ENCODE results near the gene CCR7.
"Not testable (repeated sequence)": the region's sequence is repeated elsewhere in the genome, so short reads cannot be mapped to it uniquely, and the experiment has no call there.

CCR7 gene

DNA sequence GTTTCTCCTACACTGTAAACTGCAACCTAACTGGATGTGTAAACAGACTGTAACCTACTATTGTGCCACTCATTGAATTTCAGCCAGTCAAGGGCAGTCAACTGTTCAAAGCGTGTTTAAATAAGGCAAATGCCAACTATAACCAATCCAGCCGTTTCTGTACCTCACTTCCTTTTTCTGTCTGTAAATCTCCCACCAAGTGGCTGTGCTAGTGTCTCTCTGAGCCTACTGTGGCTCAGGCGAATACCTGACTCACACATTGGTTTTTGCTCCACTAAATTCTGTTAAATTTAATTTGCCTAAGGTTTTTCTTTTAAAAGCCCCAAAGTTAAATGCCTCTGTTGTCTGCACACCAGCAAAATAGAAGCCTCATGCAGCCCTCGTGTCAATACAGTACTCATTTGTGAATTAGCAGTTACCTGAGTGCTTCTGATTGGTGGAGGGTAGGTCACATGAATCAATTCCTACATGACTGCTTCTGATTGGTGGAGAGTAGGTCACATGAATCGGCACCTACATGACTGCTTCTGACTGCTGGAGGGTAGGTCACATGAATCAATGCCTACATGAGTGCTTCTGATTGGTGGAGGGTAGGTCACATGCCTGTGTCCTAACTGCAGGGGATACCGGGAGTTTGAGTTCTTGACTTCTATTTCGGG lies 31.1 kb upstream of the CCR7 start:
- no peak for DNase-seq

GRCh38 chr17:40590742-40591141 lies 25.5 kb upstream of the CCR7 start:
- no peak for DNase-seq

- DNase-seq: no peak
Observed at GRCh38 chr17:40588552-40588951, 23.3 kb upstream of the CCR7 start.

- not testable (repeated sequence) for DNase-seq
Observed at GRCh38 chr17:40586264-40586663, 21.0 kb upstream of the CCR7 start.

- not testable (repeated sequence) for DNase-seq
Observed at GRCh38 chr17:40584950-40585349, 19.7 kb upstream of the CCR7 start.

- DNase-seq: peak; percentile 66
Observed at GRCh38 chr17:40582328-40582901, 17.1 kb upstream of the CCR7 start.

GRCh38 chr17:40580140-40580539 lies 14.9 kb upstream of the CCR7 start:
- DNase-seq: no peak

DNA sequence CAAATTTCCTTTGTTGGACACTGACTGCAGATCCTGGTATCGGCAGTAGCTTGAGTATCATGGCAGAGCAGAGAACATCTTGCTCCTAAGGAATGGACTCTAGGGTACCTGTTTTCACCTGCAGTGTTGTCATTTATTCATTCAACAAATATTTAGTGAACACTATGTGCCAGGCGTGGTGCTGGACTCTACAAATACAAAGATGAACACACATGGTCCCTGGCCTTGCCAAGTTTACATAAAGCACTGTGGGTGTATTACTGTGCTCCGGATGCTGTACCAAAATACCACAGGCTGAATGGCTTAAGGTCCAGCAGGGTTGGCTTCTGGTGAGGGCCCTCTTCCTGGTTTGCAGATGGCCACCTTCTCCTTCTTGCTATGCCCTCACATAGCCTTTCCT lies 14.2 kb upstream of the CCR7 start:
- no peak for DNase-seq

- DNase-seq: no peak
Observed at GRCh38 chr17:40577611-40578065, 12.4 kb upstream of the CCR7 start.

DNA sequence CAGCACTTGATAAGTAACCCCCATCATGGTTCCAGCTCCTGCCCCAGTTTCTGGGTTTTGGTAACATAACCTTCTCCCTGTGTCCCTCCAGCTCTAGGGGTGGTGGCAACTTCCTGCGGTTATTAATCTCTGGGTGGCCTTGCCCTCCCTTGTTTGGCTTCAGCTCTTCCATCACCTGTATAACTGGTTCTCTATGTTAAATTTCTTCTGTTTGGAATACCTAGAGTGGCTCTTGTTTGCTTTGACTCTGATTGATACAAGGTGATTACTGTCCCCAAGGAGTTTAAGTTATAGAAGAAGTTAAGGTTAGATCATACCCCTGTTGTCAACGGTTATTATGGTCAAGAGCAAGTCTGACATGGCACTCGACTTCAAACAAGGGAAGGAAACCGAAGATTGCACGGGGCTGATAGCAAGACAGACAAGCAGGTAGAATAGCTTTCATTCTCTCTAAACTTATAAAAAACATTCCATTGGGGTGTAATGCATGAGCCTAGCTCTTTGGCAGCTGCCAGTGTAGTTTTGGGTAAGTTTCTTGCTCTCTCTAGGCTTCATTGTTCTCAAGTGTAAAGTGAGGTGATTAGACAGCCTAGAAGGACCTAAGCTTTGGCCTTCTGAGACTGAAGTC lies 11.0 kb upstream of the CCR7 start:
- no peak for DNase-seq

- DNase-seq: no peak
Observed at GRCh38 chr17:40574292-40574691, 9.0 kb upstream of the CCR7 start.

DNA sequence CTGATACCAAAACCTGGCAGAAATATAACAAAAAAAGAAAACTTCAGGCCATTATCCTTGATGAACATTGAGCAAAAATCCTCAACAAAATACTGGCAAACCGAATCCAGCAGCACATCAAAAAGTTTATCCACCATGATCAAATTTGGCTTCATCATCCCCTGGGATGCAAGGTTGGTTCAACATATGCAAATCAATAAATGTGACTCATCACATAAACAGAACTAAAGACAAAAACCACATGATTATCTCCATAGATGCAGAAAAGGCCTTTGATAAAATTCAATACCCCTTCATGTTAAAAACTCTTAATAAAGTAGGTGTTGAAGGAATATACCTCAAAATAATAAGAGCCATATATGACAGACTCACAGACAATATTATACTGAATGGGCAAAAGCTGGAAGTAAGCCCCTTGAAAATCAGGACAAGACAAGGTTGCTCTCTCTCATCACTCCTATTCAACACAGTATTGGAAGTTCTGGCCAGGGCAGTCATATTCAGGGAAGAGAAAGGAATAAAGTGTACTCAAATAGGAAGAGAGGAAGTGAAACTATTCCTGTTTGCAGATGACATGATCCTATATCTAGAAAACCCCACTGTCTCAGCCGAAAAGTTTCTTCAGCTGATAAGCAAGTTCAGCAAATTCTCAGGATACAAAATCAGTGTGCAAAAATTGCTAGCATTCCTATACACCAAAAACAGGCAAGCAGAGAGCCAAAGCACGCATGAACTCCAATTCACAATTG lies 7.1 kb upstream of the CCR7 start:
- not testable (repeated sequence) for DNase-seq

DNA sequence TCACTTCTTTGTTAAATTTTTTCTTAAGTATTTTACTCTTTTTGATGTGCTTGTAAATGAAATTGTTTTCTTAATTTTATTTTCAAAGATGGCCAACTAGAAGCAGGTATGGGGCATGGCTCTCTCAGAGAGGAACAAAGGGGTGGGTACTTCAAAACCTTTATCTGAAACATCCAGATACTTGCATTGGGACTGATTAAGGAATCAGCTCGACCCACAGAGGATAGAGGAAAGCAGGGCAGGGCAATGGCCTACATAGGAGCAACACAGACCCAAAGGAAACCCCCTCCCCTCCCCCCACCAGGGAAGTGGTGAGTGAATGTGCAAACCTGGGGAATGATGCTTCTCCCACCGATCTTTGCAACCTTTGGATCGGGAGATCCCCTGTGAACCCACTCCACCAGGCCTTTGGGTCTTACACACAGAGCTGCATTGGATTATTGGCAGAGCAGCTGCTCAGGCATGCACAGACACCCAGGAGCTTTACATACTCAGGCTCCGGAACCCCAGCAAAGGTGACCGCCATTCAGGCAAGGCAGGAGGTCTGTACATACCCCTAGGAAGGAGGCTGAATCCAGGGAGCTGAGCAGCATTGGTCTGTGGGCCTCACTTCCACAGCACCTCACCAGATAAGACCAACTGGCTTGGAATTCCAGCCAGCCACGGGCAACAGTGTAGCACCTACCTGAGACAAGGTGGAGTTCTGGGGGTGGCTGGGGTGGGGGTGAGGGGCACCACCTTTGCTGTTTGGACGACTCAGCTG lies 3.0 kb upstream of the CCR7 start:
- peak; percentile 15 for DNase-seq

- no peak for DNase-seq
Observed at GRCh38 chr17:40567377-40567776, 2.1 kb upstream of the CCR7 start.

DNA sequence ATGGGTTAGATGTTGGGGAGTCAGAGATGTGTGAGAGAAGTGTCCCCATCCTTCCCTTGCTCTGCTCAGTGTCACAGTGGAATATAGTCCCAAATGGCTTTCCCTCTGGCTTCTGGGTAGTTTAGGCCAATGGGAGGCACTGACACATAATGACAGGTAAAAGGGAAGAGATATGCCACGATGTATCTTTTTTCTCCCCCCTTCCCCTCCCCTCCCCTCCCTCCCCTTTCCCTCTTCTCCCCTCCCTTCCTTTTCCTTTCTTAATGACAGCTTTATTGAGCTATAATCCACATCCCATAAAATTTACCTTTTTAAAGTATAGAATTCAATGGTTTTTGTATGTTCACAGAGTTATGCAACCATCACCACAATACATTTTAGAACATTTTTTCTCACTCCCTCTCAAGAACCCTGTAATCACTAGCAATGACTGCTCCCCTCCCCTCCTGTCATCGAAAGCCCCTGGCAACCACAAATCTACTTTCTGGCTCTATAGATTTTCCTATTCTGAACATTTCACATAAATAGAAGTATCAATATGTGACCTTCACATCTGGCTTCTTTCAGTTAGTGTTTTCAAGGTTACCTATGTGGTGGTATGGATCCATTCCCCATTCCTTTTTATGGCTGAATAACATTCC lies 617 bp upstream of the CCR7 start:
- DNase-seq: peak; percentile 18

GRCh38 chr17:40564195-40564882 lies 933 bp downstream of the CCR7 start:
- DNase-seq: peak; percentile 65

DNA sequence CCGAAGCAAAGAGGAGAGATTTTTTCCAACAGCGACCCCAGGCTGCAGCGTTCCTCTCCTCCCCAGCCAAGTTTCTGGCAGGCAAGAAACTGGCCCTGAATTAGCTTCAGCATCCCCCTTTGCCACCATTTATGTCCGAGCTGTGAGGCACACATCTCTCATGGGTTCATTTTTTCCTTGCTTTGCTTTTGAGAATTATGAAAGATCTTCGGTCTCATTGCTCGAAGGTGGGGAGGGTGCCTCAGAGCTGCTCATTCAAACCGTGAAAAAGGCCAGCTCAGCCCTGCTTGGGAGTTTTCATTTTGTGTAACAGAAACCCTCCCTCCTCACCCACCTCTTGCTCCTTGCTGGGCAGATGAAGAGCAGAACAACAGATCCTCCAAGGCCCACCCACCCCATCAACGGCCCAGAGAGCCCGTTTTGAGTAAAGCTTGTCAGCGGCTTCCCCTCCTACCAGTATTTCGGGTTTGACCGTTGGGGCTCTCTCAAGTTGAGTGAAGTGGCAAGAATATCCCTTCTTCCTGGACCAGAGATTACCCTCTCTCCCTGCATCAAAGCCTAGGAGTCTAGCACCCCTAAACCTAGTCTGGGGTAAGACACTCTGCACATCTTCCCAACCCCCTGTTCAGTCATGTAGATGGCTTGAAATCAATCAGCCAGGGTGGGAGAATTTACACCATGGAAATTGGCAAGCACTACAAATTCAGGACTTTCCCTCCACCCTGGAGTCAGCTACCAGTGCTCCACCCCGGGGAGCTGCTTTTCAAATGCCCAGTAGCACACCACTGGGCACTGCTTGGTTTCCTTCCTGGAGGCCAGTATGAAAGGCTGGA lies 1.8 kb downstream of the CCR7 start:
- peak; percentile 60 for DNase-seq

- peak; percentile 51 for DNase-seq
Observed at GRCh38 chr17:40562838-40563219, 2.4 kb downstream of the CCR7 start.

- peak; percentile 62 for DNase-seq
Observed at GRCh38 chr17:40561871-40562611, 3.2 kb downstream of the CCR7 start.

GRCh38 chr17:40561294-40561870 lies 3.9 kb downstream of the CCR7 start:
- no peak for DNase-seq

Data from activated T-cell treated with anti-CD3 and anti-CD28 coated beads, Interleukin-2, amount 50 U/mL, for 1 hour (primary cell).